Measurements from ENCODE around the gene COL20A1.

Gene COL20A1

DNA sequence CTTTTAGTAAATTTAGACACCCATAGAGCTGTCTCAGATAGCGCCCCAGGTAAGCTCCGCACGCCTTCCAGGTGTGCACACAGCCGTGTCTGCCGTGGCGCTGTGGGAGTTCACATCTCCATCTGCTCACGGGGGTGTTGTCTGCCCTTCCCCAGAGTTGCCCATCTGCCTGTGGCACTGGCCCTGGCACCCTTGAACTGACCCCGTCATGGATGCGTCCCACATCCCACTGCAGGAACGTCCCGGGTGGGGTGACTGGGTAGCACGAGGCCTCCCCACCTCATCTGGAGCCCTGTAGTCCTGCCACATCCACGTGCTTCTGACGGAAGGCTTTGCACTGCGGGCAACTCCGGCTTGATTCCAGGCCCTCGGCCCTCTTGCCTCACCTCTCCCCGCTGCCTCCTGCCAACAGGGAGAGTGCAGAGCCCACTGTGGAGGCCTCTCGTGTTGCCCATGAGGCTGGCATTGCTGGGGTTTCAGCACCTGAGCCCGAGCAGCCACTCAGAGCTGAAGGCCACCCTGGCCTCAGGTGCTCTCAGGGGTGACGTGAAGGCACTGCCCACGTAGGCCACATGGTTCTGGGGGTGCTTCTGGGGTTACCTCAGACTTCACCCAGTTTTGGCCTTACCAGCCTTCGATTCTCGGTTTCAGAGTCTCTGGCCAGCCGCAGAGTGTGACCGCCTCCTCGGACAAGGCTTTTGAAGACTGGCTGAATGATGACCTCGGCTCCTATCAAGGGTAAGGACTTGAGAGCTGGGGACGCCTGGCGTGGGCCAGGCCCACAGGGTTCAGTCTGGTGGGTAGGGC lies 15.3 kb upstream of the COL20A1 start:
- DNase-seq (ENCODE audit: low read depth in 3 of 3) = no peak

DNA sequence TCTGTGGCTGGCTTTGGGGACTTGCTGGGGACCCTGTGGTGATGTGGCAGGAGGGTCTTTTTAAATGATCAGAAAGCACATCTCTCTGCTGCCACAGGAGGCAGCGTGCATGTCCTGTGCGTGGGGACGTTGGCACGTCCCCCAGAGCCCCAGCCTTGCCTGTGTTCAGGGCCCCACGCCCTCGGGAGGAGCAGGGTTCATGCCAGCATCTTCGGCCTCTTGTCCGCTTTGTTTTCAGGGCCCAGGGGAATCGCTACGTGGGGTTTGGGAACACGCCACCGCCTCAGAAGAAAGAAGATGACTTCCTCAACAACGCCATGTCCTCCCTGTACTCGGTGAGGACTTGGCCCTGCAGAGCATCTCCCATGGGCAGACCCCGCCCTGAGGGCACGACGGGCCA lies 14.3 kb upstream of the COL20A1 start:
- DNase-seq (ENCODE audit: low read depth in 3 of 3) = no peak

GRCh38 chr20:63279931-63280330 lies 13.1 kb upstream of the COL20A1 start:
- DNase-seq (ENCODE audit: low read depth in 3 of 3) = no peak

GRCh38 chr20:63280371-63280770 lies 12.6 kb upstream of the COL20A1 start:
- DNase-seq (ENCODE audit: low read depth in 3 of 3) = no peak

DNA sequence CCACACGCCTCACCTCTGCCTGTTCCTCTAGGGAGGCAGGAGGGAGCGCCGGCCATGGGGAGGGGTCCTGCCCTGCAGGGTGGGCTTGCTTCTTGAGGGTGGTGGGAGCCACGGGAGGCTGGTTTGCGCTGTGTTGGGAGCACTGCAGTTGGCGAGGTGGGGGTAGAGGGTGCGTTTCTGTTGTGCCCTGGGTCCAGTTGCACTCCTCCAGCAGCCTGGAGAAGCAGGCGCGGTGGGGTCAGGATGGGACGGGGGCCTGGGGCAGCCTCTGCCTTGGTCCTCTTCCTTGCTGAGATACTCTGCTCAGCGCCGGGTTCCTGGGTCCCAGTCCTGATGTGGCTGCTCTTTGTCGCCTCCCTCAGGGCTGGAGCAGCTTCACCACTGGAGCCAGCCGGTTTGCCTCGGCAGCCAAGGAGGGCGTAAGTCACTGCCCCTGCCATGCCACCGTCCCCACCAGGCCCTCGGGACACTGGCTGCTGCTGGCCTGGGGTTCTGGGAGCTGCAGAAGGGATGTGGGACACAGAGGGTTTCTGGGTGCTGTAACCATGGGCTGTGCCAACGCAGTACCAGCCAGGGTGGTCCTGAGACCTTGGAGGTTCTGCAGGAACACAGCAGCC lies 11.9 kb upstream of the COL20A1 start:
- no peak for DNase-seq (ENCODE audit: low read depth in 3 of 3)

GRCh38 chr20:63281742-63282665 lies 11.0 kb upstream of the COL20A1 start:
- no peak for DNase-seq (ENCODE audit: low read depth in 3 of 3)

DNA sequence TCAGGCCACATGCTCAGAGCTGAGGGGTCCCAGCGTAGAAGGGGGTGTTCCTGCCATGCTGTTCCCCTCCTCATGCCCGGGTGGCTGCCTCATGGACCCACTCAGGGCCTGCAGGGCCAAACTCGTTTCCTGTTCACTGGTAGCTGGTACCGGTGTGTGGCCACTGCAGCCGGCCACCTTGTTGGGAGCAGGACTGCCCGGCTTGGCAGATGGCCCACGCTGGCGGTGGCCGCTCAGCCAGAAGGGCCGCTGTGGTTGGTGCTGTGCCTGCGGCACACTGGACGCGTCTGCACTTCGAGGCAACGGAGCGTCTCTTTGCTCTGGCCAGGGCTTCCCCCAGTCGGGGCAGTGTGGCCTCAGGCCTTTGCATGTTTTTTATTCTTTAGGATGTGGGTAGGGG lies 10.0 kb upstream of the COL20A1 start:
- no peak for DNase-seq (ENCODE audit: low read depth in 3 of 3)

- no peak for DNase-seq (ENCODE audit: low read depth in 3 of 3)
Measured at GRCh38 chr20:63283397-63284082, 9.4 kb upstream of the COL20A1 start.

- DNase-seq (ENCODE audit: low read depth in 3 of 3) = no peak
Measured at GRCh38 chr20:63284083-63284440, 8.9 kb upstream of the COL20A1 start.

GRCh38 chr20:63284544-63284949 lies 8.4 kb upstream of the COL20A1 start:
- DNase-seq (ENCODE audit: low read depth in 3 of 3) = no peak

DNA sequence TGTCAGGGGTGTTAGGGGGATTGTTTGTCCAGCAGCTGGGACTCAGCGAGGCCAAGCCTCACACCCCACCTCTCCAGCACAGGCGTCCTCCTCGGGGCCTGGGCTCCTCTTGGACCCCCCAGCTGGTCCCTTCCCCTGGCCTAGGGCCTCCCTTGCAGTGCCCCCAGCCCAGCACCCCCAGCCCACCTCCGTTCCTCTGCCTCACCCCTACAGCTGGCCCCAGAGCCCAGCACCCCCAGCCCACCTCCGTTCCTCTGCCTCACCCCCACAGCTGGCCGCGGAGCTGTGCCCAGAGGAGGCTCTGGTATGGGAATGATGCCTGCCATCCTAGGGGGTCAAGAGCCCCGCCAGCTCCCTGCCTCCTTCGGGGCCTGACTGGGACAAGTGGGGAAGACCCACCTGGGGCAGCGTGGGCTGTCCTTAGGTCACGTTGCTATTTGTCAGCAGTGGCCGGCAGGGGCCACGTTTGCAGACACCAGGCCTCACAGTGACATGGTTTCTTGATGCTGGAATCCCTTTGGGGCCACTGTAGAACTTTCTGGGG lies 7.9 kb upstream of the COL20A1 start:
- no peak for DNase-seq (ENCODE audit: low read depth in 3 of 3)

- DNase-seq (ENCODE audit: low read depth in 3 of 3) = no peak
Measured at GRCh38 chr20:63285636-63286615, 7.1 kb upstream of the COL20A1 start.

DNA sequence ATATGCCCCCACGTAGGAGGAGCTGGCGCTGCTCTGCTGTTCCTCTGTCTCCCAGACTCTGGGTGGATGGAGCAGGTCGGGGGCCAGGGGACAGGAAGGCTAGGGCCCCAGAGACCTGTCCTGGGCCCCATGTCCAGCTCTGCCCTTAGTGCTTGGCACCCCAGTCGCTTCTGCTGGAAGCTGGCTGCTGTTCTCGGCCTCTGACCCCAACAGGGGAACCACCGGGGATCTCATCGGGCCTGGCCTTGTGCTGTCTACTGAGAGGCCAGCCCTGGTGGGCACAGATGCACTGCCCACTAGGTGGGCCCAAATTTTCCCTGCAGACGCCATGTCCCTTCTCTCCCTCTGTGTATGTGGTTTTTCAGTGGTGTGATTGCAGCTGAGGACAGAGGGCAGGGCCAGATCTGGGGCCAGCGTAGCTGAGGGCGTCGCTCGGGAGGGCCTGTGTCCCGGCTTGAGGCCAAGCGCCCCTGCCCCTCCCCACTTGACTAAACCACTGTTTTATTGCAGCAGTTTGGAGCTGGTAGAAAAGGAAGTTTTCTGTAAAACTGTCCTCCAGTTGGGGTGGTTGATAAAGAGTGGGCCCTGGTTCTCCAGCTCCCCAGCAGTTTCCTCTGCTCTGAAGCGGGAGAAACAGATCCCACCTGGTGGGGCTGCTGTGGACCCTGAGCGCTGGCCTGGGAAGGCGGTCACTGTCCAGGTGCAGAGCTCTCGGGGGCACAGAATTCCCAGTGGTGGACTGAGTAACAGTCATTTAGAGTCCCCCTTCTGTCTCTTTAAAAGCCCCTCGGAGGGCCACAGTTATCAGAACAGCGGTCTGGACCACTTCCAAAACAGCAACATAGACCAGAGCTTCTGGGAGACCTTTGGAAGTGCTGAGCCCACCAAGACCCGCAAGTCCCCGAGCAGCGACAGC lies 5.9 kb upstream of the COL20A1 start:
- DNase-seq (ENCODE audit: low read depth in 3 of 3) = no peak

- no peak for DNase-seq (ENCODE audit: low read depth in 3 of 3)
Measured at GRCh38 chr20:63287697-63288580, 5.0 kb upstream of the COL20A1 start.

DNA sequence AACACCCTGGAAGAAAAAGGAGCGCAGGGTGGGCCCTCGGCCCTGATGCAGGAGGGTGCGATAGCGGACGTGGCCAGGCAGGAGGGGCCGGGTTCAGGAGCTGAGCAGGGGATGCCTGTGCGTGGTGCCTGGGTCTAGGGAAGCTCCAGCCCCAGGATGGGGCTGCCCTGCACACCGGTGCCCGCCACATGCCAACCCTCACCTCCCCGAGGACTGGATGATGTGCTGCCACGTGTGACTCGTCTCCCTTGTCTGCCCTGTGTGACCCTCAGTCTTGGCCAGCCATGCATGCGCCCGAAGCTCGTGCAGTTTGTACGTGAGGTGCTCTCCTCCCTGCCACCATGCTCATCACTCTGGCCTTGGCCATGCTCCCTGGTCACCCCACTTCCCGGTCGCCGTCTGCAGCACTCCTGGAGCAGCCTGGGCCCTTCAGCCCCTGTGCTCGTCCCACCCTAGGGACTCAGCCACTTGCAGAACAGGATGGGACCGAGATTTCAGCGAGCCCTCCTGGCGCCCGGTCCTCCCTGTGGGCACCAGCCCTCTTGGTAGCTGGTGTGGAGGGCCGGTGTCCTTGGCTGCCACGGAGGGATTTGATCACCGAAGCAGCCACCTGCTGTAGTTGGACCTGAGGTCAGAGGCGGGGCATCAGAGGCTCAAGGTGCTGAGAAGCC lies 4.3 kb upstream of the COL20A1 start:
- DNase-seq (ENCODE audit: low read depth in 3 of 3) = no peak

- no peak for DNase-seq (ENCODE audit: low read depth in 3 of 3)
Measured at GRCh38 chr20:63289311-63290135, 3.5 kb upstream of the COL20A1 start.

DNA sequence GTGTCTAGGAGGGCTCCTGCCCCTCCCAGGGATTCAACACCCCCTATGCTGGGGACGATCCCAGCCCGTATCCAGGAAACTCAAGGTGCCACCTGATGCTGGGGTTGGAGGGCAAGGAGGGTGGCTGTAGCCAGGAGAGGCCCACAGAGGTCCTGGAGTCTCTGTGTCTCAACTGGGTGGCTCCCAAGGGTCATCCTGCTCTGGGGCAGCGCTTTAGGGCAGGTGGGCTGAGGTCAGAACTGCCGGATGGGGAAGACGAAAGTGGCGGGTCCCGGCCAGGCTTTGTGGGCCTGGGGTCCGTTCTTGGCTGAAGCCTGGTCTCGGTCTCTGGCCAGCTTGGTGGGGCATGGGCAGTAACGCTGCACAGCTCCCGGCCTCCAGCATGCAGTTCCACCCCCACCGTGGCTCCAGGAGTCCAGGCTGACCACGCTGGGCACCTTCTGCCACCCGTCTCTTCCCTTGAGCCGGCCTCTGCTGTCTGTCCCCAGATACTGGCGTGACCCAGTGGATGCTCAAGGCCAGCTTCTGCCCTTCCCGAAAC lies 2.8 kb upstream of the COL20A1 start:
- DNase-seq (ENCODE audit: low read depth in 3 of 3) = no peak

Data from stimulated activated CD4-positive, alpha-beta T cell treated with anti-CD3 and anti-CD28 coated beads, TNF-alpha, amount 100 ng/mL, for 24 hours (primary cell).